ENCODE results near the gene UPK3BL2.
"Not testable (repeated sequence)": the region's sequence is repeated elsewhere in the genome, so short reads cannot be mapped to it uniquely, and the experiment has no call there.

The UPK3BL2 gene

DNA sequence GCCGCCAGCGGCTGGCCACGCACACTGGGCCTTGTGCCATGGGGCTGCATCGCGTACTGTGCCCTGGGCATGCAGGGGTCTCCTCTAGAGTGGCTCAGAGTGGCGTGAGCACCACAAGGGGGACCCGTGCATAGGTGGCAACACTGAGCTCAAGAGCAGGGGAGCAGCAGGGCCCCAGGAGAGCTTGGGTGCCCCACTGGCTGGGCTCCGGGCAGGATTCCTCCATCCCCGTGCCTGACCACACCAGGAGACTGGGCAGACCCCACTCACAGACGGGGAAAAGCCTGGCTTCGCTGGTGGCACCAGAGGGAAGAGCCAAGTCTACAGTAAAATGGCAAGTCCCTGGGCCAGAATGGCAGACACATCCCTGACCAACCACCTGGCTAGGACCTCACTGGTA, 25.1 kb upstream of the UPK3BL2 start:
- H3K9me3 ChIP-seq (ENCODE audit: control insufficient read depth in 5 of 5, low read length in 5 of 5); H3K4me1 ChIP-seq (ENCODE audit: control insufficient read depth in 5 of 5, insufficient read depth in 5 of 5, low read length in 5 of 5); H3K4me3 ChIP-seq (ENCODE audit: low read depth in 1 of 5, low read length in 5 of 5); H3K9ac ChIP-seq (ENCODE audit: low read length in 5 of 5); H3K27ac ChIP-seq (ENCODE audit: low read depth, low read length); H3K36me3 ChIP-seq (ENCODE audit: control insufficient read depth in 5 of 5, insufficient read depth in 5 of 5, low read length in 5 of 5); H3K27me3 ChIP-seq (ENCODE audit: control insufficient read depth in 5 of 5, insufficient read depth in 4 of 5, low read length in 5 of 5): not testable (repeated sequence)

DNA sequence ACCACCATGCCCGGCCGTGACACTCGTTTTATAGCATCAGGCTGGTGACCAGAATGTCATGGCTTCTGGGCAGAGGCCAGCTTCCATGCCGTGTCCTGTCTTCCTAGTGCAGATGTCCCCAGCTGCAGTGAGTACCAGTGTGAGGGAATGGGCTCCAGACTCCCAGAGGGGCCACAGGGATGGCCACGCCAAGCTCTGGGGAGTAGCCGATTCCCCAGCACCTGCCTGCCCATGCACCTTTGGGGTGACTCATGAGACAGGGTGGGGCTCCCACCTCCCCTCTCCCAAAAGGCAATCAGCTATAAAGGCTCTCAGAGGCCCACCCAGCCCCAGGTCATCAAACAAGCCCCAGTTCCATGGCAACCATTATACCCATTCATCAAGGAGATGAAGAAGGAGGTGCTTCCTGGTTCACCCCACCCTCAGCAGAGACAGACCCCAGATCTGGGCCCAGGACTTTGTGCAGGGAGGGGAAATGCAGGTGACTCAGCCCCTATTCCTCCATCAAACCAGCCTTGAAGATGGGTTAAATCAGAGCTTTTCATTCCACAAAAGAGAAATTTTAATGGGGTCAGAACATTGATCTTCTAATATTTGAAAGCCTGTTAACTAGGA, 7.4 kb upstream of the UPK3BL2 start, which contains the start of gene SPDYE2:
SPDYE2 (plus strand) TSS at position 419 of the 615 bp plus-strand sequence. CDS start 2,030 bp downstream, outside the sequence.
- not testable (repeated sequence) for H3K4me3 ChIP-seq (ENCODE audit: low read depth in 1 of 5, low read length in 5 of 5)

DNA sequence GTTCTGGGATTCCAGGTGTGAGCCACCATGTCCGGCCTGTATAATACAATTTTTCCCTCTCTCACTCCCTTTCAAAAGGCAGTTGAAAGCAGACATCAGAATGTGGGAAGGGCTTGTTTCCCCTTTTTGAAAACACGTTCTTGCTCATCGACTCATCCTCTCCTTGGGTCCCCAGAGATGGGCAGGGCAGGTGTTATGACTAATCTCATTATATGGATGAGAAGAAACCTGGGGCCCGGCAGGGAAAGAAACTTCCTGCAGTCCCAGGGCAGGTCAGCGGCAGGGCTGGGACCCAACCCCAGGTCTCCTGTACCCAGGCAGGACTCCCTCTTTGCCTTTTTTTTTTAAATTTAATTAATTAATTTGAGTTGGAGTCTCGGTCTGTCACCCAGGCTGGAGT, 2.9 kb upstream of the UPK3BL2 start:
- not testable (repeated sequence) for H3K27me3 ChIP-seq (ENCODE audit: control insufficient read depth in 5 of 5, insufficient read depth in 4 of 5, low read length in 5 of 5); H3K36me3 ChIP-seq (ENCODE audit: control insufficient read depth in 5 of 5, insufficient read depth in 5 of 5, low read length in 5 of 5); H3K4me1 ChIP-seq (ENCODE audit: control insufficient read depth in 5 of 5, insufficient read depth in 5 of 5, low read length in 5 of 5); H3K4me3 ChIP-seq (ENCODE audit: low read depth in 1 of 5, low read length in 5 of 5); H3K27ac ChIP-seq (ENCODE audit: low read depth, low read length); H3K9ac ChIP-seq (ENCODE audit: low read length in 5 of 5); H3K9me3 ChIP-seq (ENCODE audit: control insufficient read depth in 5 of 5, low read length in 5 of 5)

More for the DNA sequence above, 7.4 kb upstream of the UPK3BL2 start, which contains the start of gene SPDYE2:
- H3K27ac ChIP-seq (ENCODE audit: low read depth, low read length); H3K9me3 ChIP-seq (ENCODE audit: control insufficient read depth in 5 of 5, low read length in 5 of 5); H3K36me3 ChIP-seq (ENCODE audit: control insufficient read depth in 5 of 5, insufficient read depth in 5 of 5, low read length in 5 of 5); H3K9ac ChIP-seq (ENCODE audit: low read length in 5 of 5); H3K27me3 ChIP-seq (ENCODE audit: control insufficient read depth in 5 of 5, insufficient read depth in 4 of 5, low read length in 5 of 5); H3K4me1 ChIP-seq (ENCODE audit: control insufficient read depth in 5 of 5, insufficient read depth in 5 of 5, low read length in 5 of 5): not testable (repeated sequence)

DNA sequence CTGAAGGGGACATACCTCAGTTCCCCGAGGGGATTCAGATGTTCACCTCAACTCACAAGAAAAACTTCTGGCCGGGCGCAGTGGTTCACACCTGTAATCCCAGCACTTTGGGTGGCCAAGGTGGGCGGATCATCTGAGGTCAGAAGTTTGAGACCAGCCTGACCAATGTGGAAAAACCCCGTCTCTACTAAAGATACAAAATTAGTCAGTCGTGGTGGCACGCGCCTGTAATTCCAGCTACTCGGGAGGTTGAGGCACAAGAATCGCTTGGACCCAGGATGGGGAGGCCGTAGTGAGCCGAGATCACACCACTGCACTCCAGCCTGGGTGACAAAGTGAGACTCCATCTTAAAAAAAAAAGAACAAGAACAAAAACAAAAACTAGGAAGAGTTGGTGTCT, 1.8 kb upstream of the UPK3BL2 start:
- H3K27me3 ChIP-seq (ENCODE audit: control insufficient read depth in 5 of 5, insufficient read depth in 4 of 5, low read length in 5 of 5); H3K27ac ChIP-seq (ENCODE audit: low read depth, low read length); H3K4me1 ChIP-seq (ENCODE audit: control insufficient read depth in 5 of 5, insufficient read depth in 5 of 5, low read length in 5 of 5); H3K4me3 ChIP-seq (ENCODE audit: low read depth in 1 of 5, low read length in 5 of 5); H3K9me3 ChIP-seq (ENCODE audit: control insufficient read depth in 5 of 5, low read length in 5 of 5); H3K9ac ChIP-seq (ENCODE audit: low read length in 5 of 5); H3K36me3 ChIP-seq (ENCODE audit: control insufficient read depth in 5 of 5, insufficient read depth in 5 of 5, low read length in 5 of 5): not testable (repeated sequence)

DNA sequence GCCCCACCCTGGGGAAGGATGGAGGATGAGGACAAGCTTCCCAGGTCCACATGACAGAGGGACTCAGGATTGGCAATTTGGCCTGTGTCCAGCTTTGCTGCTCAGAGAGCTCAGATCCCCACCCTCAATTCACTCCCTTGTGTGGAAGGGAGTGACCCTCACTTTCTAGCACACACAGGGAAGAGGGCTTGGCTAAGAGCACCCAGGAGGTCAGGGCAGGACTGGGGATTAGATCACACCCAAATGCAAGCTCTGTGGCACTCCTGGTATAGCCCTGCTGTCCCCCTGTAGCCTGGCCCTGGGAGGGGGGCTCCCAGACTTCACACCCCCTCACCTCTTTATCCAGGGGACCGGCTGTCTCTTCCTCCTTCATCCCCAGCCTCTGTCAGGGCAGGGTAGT, 876 bp upstream of the UPK3BL2 start:
- not testable (repeated sequence) for H3K9me3 ChIP-seq (ENCODE audit: control insufficient read depth in 5 of 5, low read length in 5 of 5); H3K4me3 ChIP-seq (ENCODE audit: low read depth in 1 of 5, low read length in 5 of 5); H3K9ac ChIP-seq (ENCODE audit: low read length in 5 of 5); H3K4me1 ChIP-seq (ENCODE audit: control insufficient read depth in 5 of 5, insufficient read depth in 5 of 5, low read length in 5 of 5); H3K36me3 ChIP-seq (ENCODE audit: control insufficient read depth in 5 of 5, insufficient read depth in 5 of 5, low read length in 5 of 5); H3K27ac ChIP-seq (ENCODE audit: low read depth, low read length); H3K27me3 ChIP-seq (ENCODE audit: control insufficient read depth in 5 of 5, insufficient read depth in 4 of 5, low read length in 5 of 5)

DNA sequence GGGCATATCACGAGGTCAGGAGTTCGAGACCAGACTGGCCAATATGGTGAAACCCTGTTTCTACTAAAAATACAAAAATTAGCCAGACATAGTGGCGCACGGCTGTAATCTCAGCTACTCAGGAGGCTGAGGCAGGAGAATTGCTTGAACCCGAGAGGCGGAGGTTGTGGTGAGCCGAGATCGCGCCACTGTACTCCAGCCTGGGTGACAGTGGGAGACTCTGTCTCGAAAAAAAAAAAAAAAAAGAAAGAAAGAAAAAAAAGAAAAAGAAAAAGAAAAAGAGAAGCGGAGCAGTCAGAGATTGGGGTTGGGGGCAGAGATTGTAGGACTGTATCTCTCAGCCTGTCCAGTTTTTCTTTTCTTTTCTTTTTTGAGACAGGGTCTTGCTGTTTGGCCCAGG, 725 bp downstream of the UPK3BL2 start:
- H3K4me1 ChIP-seq (ENCODE audit: control insufficient read depth in 5 of 5, insufficient read depth in 5 of 5, low read length in 5 of 5); H3K27me3 ChIP-seq (ENCODE audit: control insufficient read depth in 5 of 5, insufficient read depth in 4 of 5, low read length in 5 of 5); H3K4me3 ChIP-seq (ENCODE audit: low read depth in 1 of 5, low read length in 5 of 5); H3K9ac ChIP-seq (ENCODE audit: low read length in 5 of 5); H3K27ac ChIP-seq (ENCODE audit: low read depth, low read length); H3K36me3 ChIP-seq (ENCODE audit: control insufficient read depth in 5 of 5, insufficient read depth in 5 of 5, low read length in 5 of 5); H3K9me3 ChIP-seq (ENCODE audit: control insufficient read depth in 5 of 5, low read length in 5 of 5): not testable (repeated sequence)

DNA sequence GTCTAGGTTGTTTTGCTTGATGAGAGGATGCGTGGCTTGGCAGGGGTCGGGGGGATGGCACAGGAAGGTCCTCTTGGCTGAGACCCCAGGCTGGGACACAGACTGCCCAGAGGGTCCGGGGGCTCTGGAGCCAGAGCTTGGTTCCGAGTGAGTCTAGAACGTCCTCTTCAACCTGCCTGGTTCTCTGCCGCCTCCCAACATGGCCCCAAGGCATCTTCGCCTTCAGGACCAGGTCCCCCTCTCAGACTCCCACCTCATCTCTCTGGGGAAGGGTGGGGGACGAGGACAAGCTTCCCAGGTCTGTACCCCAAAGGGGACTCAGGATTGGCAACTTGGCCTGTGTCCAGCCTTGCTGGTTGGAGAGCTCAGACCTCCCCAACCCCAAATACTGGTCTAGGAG, 1.4 kb downstream of the UPK3BL2 start:
- not testable (repeated sequence) for H3K27ac ChIP-seq (ENCODE audit: low read depth, low read length); H3K4me1 ChIP-seq (ENCODE audit: control insufficient read depth in 5 of 5, insufficient read depth in 5 of 5, low read length in 5 of 5); H3K9ac ChIP-seq (ENCODE audit: low read length in 5 of 5); H3K4me3 ChIP-seq (ENCODE audit: low read depth in 1 of 5, low read length in 5 of 5); H3K36me3 ChIP-seq (ENCODE audit: control insufficient read depth in 5 of 5, insufficient read depth in 5 of 5, low read length in 5 of 5); H3K9me3 ChIP-seq (ENCODE audit: control insufficient read depth in 5 of 5, low read length in 5 of 5); H3K27me3 ChIP-seq (ENCODE audit: control insufficient read depth in 5 of 5, insufficient read depth in 4 of 5, low read length in 5 of 5)

DNA sequence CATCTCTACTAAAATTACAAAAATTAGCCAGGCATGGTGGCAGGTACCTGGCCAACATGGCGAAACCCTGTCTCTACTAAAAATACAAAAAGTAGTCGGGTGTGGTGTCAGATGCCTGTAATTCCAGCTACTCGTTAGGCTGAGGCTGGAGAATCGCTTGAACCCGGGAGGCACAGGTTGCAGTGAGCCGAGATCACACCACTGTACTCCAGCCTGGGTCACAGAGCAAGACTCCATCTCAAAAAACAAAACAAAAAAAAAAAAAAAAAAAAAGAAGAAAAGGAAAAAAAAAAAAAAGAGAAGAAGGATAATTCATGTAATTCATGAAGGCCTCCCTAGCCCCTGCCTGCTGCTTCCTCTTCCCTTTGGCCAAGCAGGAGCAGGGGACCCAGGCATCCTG, 2.9 kb downstream of the UPK3BL2 start:
- H3K9ac ChIP-seq (ENCODE audit: low read length in 5 of 5); H3K9me3 ChIP-seq (ENCODE audit: control insufficient read depth in 5 of 5, low read length in 5 of 5); H3K4me3 ChIP-seq (ENCODE audit: low read depth in 1 of 5, low read length in 5 of 5); H3K4me1 ChIP-seq (ENCODE audit: control insufficient read depth in 5 of 5, insufficient read depth in 5 of 5, low read length in 5 of 5); H3K27ac ChIP-seq (ENCODE audit: low read depth, low read length); H3K36me3 ChIP-seq (ENCODE audit: control insufficient read depth in 5 of 5, insufficient read depth in 5 of 5, low read length in 5 of 5); H3K27me3 ChIP-seq (ENCODE audit: control insufficient read depth in 5 of 5, insufficient read depth in 4 of 5, low read length in 5 of 5): not testable (repeated sequence)

DNA sequence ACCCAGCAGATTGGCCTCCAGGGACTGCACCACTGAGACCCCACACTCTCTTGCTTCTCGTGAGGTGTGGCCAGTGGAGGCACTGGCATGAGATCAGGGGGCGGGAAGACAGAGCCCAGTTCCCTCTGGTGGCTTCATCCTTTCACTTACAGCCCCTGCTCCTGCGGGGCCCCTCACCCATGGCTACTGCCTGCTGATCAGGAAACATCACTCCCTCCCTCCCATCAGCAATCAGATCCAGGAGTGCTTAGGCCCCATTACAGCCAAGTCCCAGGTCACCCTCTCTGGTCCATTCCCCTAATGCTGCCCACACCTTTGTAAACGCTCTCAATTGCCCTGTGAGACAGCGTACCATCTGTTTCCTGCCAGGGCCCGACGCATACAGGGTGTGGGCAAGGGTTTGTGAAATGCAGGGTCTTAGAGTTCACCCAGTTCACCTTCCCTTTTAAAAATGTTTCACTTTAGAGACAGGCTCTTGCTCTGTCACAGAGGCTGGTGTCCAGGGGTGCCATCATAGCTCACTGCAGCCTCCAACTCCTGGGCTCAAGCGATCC, 8.4 kb downstream of the UPK3BL2 start:
- not testable (repeated sequence) for H3K27me3 ChIP-seq (ENCODE audit: control insufficient read depth in 5 of 5, insufficient read depth in 4 of 5, low read length in 5 of 5); H3K4me3 ChIP-seq (ENCODE audit: low read depth in 1 of 5, low read length in 5 of 5); H3K4me1 ChIP-seq (ENCODE audit: control insufficient read depth in 5 of 5, insufficient read depth in 5 of 5, low read length in 5 of 5); H3K9me3 ChIP-seq (ENCODE audit: control insufficient read depth in 5 of 5, low read length in 5 of 5); H3K27ac ChIP-seq (ENCODE audit: low read depth, low read length); H3K36me3 ChIP-seq (ENCODE audit: control insufficient read depth in 5 of 5, insufficient read depth in 5 of 5, low read length in 5 of 5); H3K9ac ChIP-seq (ENCODE audit: low read length in 5 of 5)

DNA sequence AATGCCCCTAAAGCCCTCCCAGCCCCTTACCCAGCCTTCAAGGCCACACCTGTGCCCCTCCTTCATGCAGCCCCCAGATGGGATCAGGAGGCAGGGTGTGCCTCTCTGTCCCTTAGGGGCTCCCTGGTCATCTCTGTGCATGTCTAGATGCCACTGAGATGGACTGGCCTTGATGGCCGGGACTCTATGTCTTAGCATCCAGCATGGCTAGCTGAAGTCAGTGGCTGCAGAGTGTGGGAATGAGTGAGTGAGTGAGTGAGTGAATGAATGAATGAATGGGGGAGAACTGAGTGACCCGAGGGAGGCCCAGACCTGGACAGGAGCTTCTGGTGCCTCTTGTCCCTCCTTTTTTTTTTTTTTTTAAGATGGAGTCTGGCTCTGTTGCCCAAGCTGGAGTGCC, 11.4 kb downstream of the UPK3BL2 start:
- not testable (repeated sequence) for H3K4me1 ChIP-seq (ENCODE audit: control insufficient read depth in 5 of 5, insufficient read depth in 5 of 5, low read length in 5 of 5); H3K9me3 ChIP-seq (ENCODE audit: control insufficient read depth in 5 of 5, low read length in 5 of 5)

DNA sequence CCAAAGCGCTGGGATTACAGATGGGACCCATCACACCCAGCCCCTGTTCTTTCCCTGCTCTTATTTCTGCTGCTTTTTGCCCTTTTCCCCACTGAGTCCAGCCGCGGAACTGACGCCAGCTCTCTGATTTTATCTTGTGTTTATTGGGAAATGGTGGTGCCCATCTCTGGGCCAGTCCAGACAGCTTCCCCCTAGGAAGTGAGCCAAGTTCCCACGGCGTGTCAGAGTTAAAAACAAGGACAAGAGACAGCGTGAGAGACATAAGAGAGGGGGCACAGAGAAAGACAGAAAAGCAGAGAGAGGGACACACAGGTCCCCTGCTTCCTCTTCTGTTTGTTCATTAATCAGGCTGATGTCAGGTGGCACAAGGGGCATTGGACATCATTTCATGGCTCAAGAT, 11.9 kb downstream of the UPK3BL2 start:
- H3K9me3 ChIP-seq (ENCODE audit: control insufficient read depth in 5 of 5, low read length in 5 of 5); H3K27me3 ChIP-seq (ENCODE audit: control insufficient read depth in 5 of 5, insufficient read depth in 4 of 5, low read length in 5 of 5); H3K27ac ChIP-seq (ENCODE audit: low read depth, low read length): not testable (repeated sequence)

More for the DNA sequence above, 11.4 kb downstream of the UPK3BL2 start:
- not testable (repeated sequence) for H3K4me3 ChIP-seq (ENCODE audit: low read depth in 1 of 5, low read length in 5 of 5); H3K27me3 ChIP-seq (ENCODE audit: control insufficient read depth in 5 of 5, insufficient read depth in 4 of 5, low read length in 5 of 5); H3K27ac ChIP-seq (ENCODE audit: low read depth, low read length); H3K36me3 ChIP-seq (ENCODE audit: control insufficient read depth in 5 of 5, insufficient read depth in 5 of 5, low read length in 5 of 5); H3K9ac ChIP-seq (ENCODE audit: low read length in 5 of 5)

More for the DNA sequence above, 11.9 kb downstream of the UPK3BL2 start:
- not testable (repeated sequence) for H3K4me3 ChIP-seq (ENCODE audit: low read depth in 1 of 5, low read length in 5 of 5); H3K4me1 ChIP-seq (ENCODE audit: control insufficient read depth in 5 of 5, insufficient read depth in 5 of 5, low read length in 5 of 5); H3K36me3 ChIP-seq (ENCODE audit: control insufficient read depth in 5 of 5, insufficient read depth in 5 of 5, low read length in 5 of 5); H3K9ac ChIP-seq (ENCODE audit: low read length in 5 of 5)

Data from subcutaneous abdominal adipose tissue (tissue), 5 donors.